H1 (cell line): ENCODE results near the gene CRB2. TPM values are rescaled to one million over a fixed set of nuclear protein-coding genes. Genes with fewer than 3 reads are reported as not detected.

ENCODE experiments used
- NRF1 ChIP-seq: IDR thresholded peaks from 2 replicates; pipeline ENCODE4 v1.6.1; 2011; ENCODE audit warnings: mild to moderate bottlenecking, low read depth, low read length, improper control_type of control experiment
- SUZ12 ChIP-seq: fragments of 200-600 bp; sonication (generic); IDR thresholded peaks from 2 replicates; pipeline ENCODE4 v1.6.1; 2012; ENCODE audit warnings: mild to moderate bottlenecking, inconsistent platforms, low read length, moderate library complexity, mixed read lengths
- polyA plus RNA-seq, 7 experiments: library from polyadenylated mRNA; depleted of rRNA in 3 of 7; stranded (reverse) in 5 of 7; unstranded in 2 of 7; fragments of >200 nt in 5 of 7; fragments of 200-250 nt in 2 of 7; gene quantifications; 1 replicate in 5 of 7; 2 replicates in 1 of 7; 4 replicates in 1 of 7; pipeline versions ENCODE4 v1.2.1 to v1.2.3, GENCODE V29; 2011 to 2013; ENCODE audit warnings: missing spikeins in 2 of 7, mixed read lengths in 2 of 7
- total RNA-seq: library from RNA; stranded (reverse); fragmentation: NEBNext Ultra II Directional; extraction: Animal tissue kit (Norgen Biotek cat#: 25700); gene quantifications from 2 replicates; pipeline ENCODE4 v1.2.1, GENCODE V29; 2021

CRB2 gene
- total and polyA plus RNA-seq, 2 of the 8 experiments (the other 6 are each of a cell fraction or from before 2014, with no cell fraction given), result 4.0 to 8.4 TPM

GRCh38 chr9:123380852-123381705, 25.1 kb downstream of the CRB2 start (continued):
- TF ChIP-seq SUZ12, result no peak
- no peak for TF ChIP-seq NRF1
- TF ChIP-seq, all 59 proteins: peak for 0
